HG03378 (cell line): Measurements from ENCODE around the gene MAPK9.

Experiments used
- ATAC-seq: cut with Tn5 transposase; IDR thresholded peaks from one replicate; pipeline ENCODE4 v1.9.1; 2021; ENCODE audit warnings: mild to moderate bottlenecking, moderate library complexity; ENCODE audit not compliant: unreplicated experiment

Gene MAPK9

DNA sequence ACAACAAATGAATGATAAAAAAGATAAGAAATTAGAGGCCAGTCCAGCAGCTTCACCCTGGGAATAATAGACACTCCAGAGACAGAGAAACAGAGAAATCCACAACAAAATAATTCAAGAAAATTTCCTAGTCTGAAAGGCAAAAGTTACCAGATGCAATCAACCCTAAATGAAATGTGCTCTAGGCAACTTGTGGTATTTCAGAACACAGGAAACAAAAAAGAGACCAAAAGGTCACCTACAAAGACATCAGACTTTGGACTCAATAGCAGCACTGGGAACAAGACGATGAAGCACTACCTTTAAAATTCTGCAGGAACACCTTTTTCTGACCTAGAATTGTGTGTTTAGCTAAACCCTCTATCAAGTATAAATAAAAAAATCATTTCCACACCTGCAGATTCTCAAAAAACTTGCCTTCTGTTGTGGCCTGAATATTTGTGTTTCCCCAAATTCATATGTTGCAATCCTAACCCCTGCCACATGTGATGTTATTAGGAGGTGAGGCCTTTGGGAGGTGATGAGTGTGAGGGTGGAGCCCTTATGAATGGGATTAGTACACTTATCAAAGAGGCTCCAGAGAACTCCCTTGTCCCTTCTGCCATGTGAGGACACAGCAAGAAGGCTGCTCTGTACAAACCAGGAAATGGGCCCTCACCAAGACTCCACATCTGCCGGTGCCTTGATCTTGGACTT is 5.9 kb upstream of the MAPK9 start:
- ATAC-seq, result no peak

- no peak for ATAC-seq
Measured at GRCh38 chr5:180296771-180297170, 4.9 kb upstream of the MAPK9 start.

DNA sequence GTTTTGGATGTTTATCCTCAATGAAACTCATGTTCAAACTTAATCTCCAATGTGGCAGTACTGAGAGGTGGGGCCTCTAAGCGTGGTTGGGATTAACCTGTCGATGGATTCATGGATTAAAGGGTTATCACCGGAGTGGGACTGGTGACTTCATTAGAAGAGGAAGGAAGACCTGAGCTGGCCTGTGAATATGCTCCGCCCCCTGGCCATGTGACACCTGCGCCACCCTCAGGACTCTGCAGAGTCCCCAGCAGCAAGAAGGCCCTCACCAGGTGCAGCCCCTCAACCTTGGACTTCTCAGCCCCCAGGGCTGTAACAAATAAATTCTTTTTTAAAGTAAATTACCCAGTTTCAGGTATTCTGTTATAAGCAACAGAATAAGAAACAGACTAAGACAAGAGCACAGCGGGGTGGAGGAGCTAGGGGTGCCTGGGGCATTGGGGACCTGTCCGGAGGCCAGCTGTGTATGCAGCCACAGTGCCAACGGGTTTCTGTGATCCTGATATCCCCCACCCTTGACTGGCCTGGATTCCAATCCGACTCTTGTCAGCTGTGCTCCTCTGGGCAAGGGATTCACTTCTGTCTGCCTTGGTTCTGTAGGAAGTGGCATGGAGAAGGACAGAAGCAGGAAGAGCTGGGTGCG is 3.2 kb upstream of the MAPK9 start:
- ATAC-seq, result no peak

GRCh38 chr5:180294411-180294810 is 2.5 kb upstream of the MAPK9 start:
- no peak for ATAC-seq

DNA sequence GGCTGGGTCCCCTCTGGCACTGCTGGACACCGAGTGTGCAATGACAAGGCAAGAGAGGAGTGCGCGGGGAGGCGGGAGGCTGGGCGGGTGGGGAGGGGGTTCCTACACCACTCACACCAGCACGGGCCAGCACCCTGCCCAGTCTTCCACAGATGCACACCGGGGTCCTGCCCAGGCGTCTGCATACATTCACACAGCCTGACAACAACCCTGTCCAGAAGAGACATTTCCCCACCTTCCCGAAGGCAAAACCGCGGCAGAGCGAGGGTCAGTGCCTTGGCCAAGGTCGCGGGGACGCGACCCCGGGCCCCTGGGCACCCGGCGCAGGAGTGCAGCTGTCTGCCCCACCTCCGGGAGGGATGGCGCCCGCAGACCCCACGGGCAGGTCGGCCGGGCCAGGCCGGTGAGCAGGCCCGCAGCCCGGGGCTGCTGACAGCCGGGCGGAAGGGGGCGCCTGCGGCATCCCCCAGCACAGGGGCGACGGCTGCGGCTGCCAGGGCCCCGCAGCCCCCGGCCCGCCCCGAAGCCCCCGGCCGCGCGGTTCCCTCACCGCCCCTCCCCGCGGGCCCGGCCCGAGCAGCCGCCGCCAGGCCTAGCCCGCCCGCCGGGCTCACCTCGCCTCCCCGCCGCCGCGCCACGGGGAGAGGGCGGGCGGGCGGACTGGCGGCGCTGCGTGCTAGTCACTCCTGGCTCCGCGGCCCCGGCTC is 496 bp downstream of the MAPK9 start:
- ATAC-seq, result peak; percentile 16

DNA sequence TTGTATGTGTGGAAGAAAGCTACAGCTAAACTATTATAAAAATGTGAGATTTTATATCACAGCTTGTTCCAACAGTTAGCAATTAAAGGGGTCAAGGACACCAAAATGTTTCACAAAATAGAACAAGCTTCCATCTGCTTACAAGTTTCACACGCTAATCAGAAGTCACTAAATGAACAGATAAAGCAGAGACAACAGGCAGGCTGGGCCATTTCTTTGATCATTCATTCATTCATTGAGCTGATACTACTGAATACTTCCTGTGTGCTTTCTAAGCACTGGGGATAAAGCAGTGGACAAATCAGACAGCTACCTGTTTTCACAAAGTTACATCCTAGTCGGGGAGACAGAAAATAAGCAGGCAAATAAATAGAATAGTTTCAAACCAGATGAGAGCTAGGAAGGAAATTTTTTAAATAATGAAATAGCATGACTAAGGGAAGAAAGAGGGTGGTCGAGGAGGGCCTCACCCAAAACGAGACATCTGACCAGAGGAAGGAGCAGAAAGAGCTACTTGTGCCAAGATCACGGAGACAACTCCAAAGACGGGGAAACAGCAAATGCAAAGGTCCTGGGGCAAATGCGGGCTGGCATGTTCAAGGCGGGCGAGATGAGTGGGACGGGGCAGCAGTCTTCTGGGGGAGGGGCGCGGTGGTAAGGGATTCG is 1.2 kb downstream of the MAPK9 start:
- ATAC-seq, result no peak

GRCh38 chr5:180289966-180290365 is 1.9 kb downstream of the MAPK9 start:
- ATAC-seq, result no peak

DNA sequence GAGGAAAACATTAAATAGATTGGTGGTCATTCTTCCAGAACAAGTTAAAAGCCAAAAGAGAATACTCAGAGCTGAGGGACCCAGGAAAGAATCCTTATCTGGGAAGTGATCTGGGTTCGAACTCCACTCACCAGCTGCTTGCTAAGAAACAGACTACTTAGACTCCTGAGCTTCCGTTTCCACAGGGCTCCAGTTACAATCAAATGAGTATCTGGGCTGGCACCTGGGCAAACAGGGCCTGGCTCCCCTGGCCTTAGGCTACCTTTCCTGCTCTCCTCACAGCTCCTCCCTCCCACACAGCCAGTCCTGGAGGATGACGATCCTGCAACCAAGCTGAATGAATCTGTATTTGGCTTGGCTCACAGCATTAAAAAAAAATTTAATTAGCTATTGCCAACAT is 2.5 kb downstream of the MAPK9 start:
- ATAC-seq, result no peak

DNA sequence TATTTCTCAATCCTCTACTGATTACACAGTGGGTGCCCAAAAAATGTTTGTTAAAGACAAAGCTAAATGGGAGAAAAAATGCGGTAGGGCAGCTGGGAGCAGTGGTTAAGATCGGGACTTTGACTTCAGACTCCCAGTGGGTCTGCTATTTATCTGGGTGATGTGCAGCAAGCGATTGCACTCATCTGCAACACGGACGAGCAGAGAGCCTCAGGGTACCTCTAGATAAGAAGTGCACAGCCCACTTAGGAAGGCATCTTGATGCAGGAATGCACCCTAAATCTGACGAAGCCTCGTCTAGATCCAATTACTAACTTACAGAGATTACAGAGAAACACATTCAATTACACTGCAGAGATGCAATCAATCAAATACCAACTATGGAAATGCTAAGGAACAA is 4.0 kb downstream of the MAPK9 start:
- no peak for ATAC-seq

- no peak for ATAC-seq
Measured at GRCh38 chr5:180287404-180287803, 4.5 kb downstream of the MAPK9 start.

DNA sequence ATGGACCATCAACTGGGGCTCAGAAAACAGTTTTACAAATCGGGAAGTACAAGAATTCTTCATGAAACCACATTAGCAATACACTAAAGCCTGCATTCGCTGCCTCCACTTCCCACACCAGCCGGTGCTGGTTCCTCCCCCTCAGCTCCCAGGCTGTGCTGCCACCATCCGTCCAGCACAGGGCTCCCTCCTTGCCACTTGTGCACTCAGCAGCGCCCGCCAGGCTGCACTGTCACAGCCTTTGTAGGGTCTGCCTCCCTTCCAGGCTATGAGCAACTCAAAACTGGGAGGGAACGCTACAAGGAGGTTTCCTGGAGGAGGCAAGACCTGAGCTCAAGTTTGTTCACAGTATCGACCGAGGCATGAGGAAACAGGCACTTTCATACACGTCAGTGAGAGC is 7.7 kb downstream of the MAPK9 start:
- no peak for ATAC-seq

- ATAC-seq, result no peak
Measured at GRCh38 chr5:180283026-180283615, 8.8 kb downstream of the MAPK9 start.

DNA sequence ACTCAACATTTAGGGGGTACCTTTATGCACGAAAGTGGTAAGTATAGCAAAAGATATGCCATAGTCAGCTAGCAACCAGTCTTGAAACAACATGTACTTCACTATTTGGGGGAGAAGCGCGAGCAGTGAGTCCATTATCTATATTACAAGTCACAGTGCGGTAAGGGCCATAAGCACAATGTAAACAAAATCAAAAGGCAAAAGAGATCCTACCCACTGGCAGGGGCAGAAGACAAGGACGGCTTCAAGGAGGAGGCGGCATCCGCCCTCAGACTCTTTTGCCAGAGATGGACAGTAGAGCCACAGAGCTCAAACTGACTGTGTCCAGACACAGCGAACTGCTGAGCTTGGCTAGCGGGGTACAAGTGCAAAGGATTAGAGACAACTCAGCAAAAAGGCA is 9.6 kb downstream of the MAPK9 start:
- no peak for ATAC-seq

GRCh38 chr5:180281706-180282105 is 10.2 kb downstream of the MAPK9 start:
- no peak for ATAC-seq

GRCh38 chr5:180274695-180275094 is 17.2 kb downstream of the MAPK9 start:
- no peak for ATAC-seq

DNA sequence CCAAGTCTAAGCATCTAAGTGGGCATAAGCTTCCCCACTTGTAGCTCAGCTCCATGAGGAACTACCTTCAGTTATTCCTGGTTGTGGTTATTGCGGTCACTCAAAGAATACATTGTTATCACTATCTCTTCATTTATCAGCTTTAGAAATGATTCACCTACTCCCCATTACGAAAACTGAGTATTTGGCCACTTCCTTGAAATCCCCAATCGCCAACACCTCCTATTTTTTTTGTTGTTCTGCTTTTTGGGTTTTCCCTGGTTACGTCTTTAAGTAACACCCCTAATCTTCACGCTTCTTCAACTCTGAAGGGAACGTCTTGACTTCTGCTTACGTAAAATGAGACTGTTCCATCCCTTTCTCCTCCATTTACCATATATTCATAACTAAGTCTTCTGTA is 20.7 kb downstream of the MAPK9 start:
- ATAC-seq, result no peak

DNA sequence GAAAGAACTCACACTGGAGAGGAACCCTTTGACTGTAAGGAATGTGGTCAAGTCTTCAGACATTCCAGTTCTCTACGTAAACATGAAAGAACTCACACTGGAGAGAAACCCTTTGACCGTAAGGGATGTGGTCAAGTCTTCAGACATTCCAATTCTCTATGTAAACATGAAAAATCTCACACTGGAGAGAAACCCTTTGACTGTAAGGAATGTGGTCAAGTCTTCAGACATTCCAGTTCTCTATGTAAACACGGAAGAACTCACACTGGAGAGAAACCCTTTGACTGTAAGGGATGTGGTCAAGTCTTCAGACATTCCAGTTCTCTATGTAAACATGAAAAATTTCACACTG is 32.6 kb downstream of the MAPK9 start:
- ATAC-seq, result no peak

DNA sequence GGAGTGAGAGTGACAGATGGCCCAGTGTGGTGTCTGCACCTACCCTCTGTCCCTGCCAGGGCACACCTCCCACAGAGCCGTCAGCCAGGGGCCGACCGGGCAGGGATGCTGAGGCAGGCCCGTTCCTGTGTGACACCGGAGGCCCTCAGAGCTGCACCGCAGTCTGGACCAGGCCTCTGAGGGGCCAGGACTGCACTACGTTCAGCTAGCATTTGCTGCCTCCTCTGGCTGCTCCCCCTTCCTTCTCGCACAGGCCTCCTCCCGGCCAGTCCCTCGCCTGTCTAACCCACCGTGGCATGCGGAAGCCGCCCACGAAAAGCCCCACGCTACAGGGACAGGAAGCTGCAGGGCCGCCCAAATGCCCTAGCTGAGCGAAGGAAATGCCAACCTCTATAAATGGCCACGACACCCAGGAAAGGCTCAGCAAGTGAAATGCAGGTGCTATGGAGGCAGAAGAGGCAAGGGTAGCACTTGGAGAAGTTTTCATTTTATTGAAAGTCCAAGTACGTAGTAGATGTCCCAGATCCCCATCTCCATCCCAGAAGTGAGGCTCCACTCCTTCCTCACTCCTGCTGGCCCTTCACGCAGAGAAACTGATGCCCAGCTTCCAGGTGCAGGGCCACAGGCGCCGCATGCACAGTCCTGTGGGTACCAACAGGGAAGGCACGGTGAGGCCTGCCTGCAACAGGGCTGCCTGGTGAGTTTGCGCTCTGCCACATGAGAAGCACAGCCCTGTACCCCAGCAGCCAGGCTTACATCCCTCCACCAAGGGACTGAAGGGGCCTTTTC is 38.7 kb downstream of the MAPK9 start:
- ATAC-seq, result no peak

- no peak for ATAC-seq
Measured at GRCh38 chr5:180251887-180252286, 40.0 kb downstream of the MAPK9 start.

DNA sequence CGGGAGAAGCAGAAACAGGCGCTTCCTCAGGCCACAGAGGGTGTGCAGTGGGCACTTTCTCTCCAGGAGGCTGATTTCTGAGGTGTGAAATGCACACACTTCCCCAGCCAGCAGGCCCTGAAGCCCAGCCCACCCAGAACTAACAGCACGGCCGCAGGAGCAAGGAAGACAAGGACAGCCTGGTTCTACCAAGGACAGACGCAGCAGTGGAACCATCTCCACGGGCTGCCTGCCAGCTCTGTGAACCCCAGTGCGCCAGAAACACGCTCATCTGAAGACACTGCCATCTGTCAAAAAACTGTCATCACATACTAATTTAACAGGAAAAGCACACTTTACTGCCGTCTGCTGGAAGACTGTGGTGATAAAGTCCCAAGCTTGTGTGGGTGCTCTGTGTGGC is 40.7 kb downstream of the MAPK9 start:
- no peak for ATAC-seq

DNA sequence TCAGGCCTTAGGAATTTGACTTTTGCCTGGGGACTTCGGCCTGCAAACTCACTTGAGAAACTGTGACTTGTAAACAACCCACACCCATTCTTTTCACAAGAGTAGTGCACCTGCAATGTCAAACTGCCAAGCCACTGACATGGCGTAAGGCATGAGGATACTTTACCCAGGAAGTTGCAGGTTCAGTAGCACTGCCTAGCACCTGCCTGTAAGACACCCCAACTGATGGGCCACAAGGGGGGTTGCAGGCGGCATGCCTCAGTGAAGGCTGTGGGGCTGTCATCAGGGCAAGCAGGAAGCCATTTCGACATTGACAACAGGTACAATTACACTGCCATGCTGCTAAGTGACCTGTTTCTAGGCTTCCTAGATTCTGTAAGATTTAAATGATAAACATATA is 41.6 kb downstream of the MAPK9 start:
- ATAC-seq, result no peak
